HG03045 (cell line): ENCODE results near the gene CDC25C.
"Not testable (repeated sequence)": the region's sequence is repeated elsewhere in the genome, so short reads cannot be mapped to it uniquely, and the experiment has no call there.

Experiments used
- ATAC-seq: cut with Tn5 transposase; IDR thresholded peaks from one replicate; pipeline ENCODE4 v1.9.1; 2021; ENCODE audit warnings: mild to moderate bottlenecking, moderate library complexity; ENCODE audit not compliant: unreplicated experiment

Gene CDC25C

DNA sequence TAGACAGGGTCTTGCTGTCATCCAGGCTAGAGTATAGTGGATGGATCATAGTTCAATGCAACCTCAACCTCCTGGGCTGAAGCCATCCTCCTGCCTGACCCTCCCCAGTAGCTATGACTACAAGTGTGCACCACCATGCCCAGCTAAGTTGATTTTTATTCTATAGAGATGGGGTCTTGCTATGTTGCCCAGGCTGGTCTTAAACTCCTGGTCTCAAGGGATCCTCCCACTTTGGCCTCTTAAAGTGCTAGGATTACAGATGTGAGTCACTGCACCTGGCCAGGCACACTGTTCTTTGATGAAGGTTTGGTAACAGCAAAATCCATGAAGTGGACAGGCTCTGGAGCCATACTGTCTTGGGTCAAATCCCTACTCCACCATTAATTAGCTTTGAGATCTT, 50.7 kb downstream of the CDC25C start:
- no peak for ATAC-seq

DNA sequence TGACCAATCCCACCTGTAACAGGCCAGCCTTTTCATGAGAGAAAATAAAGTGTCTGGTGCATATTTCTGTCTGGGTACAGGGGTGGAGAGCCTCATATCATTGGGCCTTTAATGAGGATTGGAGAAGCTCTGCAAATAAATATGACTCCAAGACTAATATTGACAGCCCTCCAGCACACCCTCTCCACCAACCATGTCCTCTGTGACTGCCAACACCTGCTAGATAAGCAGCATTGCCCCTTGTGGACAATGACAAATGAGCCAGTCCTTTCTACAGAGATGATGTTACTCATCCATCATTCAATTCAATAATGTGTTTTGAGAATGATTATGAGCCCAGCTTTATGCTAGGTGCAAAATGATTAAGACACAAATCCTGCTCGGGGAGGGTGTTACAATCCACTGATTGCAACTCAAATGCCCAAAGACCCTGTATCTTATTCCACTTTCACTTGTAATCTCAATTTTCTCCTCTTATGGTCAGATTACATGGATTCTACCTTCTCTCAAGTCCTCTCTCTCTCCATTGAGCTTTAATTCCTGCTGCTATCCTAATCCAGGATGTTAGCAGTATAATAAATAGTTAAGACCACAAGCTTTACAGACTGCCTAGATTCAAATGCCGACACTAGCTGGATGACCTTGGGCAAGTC, 55.1 kb downstream of the CDC25C start:
- no peak for ATAC-seq

DNA sequence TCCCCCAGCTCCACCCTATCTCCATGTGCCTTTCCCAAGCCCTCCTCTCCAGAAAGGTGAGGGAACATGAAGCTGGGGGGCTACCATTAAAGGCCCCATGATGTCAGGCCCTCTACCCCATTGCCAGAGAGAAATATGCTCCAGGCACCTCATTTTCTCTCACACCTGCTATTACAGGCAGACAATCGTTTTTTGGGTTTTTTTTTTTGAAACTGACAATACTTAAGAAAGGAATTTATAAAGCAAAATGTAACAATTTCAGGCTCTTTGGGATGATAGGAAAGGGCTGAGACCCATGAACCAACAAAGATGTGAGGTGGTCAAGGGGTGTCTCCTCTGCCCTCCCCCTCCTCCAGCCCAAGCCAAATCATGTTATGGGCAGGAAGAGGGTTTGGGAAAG, 55.7 kb downstream of the CDC25C start:
- ATAC-seq = no peak

DNA sequence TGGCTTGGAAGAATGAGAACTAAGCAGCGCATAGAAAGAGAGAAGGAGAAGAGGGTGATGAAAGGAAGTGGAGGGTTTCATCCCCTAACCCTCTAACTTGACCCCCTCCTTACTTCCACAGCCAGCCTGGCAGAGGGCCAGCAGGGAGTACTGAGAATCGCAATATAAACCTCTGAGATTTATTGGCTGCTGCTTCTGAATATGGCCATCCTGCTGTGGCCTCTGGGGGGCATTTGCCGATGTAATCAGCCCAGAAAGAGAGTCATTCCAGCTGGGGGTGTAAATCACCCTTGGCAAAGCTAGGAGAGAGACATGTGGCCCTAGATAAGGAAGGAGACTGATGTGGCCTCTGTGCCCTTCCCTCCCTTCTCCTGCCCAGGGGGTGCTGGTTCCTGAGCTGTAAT, 56.2 kb downstream of the CDC25C start:
- no peak for ATAC-seq

DNA sequence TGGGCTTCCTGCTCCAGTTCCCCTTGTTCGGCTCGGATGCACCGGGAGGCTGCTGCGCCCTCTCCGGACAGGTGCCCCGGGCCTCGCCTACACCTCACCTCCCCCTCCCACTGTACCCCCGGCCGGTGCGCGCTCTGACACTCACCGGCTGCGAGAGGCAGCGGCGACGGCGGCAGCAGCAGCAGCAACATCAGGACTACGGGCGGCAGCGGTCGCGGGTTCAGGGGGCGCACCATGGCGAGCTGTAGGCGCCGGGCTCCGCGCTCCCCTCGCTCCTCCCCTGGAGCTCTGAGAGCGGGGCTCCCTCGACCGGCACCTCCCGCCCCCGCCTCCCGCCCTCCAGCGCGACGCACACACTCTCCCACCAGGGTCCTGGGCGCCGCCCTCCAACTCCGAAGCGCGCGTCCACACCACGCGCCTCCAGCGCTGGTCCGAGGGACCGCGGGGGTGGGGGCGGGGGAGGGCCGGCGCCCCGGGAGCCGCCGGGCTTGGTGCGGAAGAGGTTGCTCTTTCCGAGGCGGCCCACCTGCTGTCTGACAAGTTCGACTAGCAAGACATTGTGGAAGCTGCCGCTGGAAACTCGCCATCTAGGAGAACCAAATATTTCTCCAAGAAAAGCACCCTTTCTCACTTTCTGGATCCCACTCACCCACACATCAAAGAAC, 57.3 kb downstream of the CDC25C start, which contains the start of gene GFRA3:
GFRA3 (minus strand) TSS at position 433 of the 665 bp plus-strand sequence; CDS start at position 236, 197 bp downstream.
- ATAC-seq = no peak

DNA sequence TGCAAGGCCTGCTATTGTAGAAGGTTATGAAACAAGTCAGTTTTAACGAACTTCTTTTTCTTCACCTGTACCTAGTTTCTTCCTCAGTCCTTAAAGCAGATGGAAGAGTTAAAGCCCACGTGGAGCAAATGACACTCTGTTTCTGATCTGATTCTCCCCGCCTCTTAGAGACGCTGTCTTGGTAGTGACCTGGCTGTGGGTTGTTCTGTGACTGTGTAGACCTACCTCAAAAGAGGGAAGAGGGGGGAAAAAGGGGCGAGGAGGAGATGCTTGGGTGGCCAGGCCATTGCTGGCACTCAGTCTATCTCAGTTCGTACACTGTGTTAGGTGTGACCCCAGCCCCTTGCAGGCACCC, 57.8 kb downstream of the CDC25C start:
- no peak for ATAC-seq

DNA sequence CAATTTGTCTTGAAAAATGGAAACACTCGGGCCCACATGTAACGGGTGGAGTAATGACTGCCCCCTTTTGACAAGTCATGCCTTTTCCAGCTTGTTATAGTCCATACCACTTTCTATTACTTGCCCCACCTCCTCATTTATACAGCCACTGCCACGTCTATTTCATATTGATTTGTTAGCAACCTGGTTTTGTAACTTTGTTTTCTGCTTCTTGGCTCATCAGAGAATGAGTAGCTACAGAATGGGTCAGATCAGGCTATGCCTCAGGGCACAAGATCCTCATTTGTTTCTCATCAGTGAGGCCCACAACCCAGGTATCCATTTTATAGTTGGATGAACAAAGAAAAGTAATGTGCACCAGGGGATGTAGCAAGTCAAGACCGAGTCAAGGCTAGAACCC, 58.9 kb downstream of the CDC25C start:
- ATAC-seq = no peak

DNA sequence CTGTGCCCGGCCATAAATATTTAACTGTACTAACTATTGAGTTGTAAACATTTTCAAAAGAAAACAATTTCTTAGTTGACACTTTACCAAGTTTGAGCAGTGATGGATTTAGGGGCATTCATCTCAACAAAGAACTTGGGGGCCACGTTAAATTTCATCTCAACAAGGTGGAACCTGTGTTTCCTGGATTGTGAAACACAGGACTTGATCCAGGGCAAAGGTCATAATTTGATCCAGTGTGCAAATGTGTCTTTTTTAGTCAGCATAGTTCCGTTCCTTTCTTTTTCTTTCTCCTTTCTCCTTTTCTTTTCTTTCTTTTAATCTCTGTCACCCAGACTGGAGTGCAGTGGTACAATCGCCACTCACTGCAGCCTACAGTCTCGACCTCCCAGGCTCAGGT, 60.3 kb downstream of the CDC25C start:
- ATAC-seq = no peak

DNA sequence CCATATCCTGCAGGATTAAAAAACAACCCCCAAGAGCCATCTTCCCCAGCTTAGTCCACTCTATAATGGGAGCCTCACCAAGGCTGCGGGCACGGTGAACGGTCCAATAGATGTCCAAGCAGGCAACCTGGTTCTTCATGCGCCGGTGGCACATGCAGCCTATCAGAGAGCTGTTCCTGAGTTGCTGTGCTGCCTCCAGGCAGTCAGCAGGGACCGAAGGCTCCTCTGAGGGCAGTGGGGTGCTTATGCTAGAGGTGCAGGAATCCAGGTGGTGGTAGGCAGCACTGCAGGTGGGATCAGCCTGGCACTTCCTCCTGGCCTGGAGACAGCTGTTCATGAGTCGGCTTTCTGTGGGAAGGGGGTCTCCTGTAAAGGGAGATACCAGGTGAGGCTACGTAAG, 67.4 kb downstream of the CDC25C start:
- ATAC-seq = no peak

DNA sequence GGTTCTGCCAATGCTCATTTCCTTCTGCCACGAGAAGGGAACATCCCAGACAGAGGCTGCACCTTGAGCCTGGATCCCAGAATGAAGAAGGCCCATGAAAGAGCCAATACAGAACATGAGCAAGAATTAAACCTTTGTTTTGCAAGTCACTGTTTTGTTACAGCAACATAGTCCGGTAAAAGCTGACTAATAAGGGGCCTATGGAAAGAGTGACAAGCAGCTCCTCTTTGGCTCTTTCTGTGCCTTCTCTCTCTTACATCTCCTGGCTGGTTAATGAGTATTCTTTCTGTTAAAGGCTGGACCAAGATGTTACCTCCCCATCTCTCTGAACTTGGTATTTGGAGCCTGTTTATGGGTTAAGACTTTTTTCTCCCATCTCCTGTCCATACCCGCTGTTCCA, 68.0 kb downstream of the CDC25C start:
- ATAC-seq = no peak

DNA sequence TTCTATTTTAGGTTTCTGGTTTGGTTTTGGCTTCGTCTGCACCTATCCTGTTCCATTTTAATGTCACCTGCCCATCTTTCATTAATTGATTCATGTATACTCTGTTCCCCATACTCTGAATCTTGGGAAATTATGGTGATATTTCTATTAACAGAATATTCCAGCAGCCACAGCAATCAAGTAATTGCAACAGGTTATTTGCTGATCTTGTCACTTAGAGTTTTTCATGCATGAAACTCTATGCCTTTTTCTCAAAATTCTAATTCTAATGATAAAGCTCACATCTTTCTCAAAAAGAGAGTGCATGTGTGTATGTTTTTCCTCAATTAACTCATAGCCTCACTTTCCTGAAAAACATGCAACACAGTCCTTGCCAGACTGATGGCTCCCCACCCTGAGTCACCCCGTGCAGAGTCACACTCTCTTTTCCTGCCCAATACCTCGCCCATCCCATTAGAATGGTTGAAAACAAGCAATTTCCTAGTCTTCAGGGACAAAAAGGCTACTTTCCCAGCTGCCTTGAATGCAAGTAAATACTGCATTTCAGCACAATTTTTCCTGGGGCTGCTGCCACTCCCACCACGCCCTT, 72.8 kb downstream of the CDC25C start:
- ATAC-seq = no peak

DNA sequence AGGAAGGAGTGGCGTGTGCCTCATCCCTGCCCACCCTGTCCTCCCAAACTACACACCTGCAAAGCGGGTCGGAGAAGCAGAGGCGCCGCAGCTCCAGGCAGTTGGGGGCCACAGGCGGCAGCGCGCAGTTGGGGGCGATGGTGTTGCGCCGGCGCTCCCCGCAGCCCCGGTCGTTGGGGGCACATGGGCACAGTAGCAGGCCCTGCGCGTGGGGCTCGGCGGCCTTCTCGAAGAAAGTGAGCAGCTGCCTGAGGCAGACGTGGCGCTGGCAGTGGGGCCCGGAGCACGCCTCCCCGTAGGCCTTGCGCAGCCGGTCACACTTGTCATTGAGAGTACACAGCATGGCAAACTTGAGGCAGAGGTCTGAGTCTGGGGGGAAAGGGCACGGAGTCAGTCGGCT, 74.0 kb downstream of the CDC25C start:
- ATAC-seq = no peak

DNA sequence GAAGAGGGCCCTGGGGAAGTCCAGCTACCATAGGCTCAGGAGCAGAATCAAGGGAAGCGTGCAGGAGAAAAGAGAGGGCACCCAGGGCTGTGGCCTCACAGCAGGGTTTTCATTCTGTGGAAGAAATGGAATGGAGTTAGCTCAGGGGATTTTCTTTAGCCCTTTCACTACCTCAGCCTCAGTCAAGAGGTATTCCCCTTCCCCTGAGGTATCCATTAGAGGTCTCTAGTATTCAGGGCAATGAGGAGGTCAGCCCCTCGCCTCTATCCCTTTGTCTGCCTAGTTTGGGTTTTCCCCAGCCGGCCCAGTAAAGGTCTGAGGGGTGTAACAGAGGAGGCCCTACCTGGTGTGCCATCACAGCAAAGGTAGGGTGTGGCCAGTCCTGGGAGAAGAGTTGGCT, 78.7 kb downstream of the CDC25C start:
- no peak for ATAC-seq

DNA sequence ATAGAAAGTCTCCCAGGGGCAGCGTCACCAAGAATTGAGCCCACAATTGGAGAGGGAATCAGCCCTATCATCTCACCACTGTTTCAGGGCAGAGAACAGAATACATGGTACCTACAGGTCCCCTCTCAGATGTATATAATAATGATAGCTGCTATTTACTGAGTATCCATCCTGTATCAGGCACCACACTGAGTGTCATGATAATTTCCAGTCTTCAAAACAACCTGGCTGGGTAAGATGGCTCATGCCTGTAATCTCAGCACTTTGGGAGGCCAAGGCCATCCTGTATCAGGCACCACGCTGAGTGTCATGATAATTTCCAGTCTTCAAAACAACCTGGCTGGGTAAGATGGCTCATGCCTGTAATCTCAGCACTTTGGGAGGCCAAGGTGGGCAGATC, 83.8 kb downstream of the CDC25C start:
- not testable (repeated sequence) for ATAC-seq

DNA sequence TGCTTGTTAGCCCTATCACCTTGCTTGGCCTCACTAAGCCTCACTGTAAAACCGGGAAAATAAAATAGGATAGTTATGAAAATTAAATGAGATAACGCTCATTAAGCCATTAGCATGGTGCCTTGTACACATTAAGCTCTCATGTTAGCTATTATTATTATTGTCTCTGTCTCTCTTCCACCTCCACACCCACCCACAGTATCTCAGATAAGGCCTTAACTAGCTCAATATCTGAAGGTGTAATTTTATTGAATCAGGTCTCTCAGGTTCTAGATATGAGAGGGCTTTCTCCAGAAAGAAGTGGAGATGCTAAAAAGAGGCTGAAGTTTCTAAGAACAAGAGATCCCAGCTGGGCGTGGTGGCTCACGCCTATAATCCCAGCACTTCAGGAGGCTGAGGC, 84.8 kb downstream of the CDC25C start:
- no peak for ATAC-seq

DNA sequence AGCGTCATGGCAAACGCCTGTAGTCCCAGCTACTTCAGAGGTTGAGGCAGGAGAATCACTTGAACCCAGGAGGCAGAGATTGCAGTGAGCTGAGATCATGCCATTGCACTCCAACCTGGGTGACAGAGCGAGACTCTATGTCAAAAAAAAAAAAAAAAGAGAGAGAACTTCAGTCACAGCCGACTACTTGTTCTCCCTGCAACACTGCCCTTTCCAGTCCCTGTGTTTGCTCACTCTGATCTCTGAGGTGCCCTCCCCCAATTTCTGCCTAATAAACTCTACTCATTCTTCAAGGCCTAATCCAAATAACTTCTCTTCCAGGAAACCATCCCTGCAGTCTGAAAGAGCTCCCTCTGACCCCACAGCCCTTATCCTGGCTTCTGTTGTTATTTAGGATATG, 85.3 kb downstream of the CDC25C start:
- no peak for ATAC-seq

DNA sequence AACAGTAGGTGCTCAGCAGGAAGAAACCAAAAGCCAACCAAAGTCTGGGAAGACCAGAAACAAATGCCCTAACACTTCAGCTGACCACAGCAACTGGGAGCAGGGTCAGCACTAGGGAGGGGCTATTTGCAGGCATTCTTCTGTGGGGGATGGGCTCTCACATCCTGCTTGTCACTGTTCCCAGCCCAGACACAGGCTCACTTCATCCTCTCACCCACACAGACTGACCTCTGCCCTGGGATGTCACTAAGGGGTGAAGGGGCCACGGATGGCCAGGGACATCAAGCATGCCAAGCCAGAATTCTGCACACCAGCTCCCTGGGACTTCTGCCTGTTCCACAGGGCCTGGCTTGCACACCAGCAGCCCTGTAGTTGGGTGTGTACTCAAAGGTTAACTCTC, 85.9 kb downstream of the CDC25C start:
- no peak for ATAC-seq

DNA sequence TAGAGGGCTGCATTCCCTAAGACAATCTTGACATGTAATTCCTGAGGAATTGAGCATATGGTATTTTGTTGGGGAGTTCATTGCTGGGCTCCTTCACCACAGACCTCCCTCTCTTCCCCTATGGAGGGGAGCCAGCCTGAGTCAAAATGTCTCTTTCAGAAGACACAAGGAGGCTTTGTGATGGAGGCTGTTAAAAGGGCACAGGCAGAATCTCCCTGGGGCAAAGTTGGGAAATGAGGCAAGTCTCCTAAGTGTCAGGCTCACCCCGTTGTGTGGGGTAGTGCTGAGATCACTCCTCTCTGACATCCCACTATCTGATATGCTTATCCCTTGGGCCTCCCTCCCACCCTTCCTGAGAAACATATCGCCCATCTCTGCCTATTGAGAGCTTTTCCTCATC, 87.8 kb downstream of the CDC25C start:
- no peak for ATAC-seq

DNA sequence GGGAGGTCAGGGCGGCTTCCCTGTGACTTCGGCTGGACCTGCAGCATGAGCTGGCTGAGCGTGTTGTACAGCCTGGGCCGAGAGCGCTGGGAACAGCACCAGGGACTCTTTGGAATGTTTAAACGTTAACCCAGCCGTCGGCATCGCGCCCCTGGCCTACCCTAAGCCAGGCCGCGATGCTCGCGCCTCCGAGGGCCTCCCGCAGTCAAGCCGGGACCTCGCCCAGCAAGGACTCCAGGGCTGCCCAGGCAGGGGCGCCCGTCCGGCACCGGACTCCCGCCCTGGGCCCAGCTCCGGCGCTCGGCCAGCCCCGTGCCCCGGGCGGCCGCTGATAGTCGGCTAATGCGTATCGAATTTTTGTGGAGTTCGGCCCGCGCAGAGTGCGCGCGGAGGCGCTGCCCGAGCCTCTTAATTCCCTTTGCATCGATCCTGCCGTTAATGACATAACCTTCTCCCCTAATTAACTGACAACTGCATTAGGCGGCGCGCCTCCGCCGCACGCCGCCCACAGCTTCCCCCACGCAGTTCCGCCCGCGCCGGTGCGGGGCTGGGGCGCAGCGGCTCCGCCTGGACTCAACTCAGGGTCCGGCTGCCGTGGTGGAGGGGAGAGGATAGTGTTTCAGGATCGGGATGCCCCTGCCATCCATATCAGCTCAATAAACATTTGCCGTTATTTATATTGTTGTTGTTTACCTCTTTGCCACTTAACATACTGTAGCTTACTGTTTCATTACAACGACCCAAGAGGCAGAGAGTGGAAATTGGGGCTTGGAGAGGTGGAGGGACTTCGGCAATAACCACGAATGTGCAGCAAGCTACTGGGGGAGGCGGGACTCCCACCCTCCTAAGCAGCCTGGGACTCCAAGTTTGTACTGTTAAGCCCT, 89.7 kb downstream of the CDC25C start:
- ATAC-seq = no peak

DNA sequence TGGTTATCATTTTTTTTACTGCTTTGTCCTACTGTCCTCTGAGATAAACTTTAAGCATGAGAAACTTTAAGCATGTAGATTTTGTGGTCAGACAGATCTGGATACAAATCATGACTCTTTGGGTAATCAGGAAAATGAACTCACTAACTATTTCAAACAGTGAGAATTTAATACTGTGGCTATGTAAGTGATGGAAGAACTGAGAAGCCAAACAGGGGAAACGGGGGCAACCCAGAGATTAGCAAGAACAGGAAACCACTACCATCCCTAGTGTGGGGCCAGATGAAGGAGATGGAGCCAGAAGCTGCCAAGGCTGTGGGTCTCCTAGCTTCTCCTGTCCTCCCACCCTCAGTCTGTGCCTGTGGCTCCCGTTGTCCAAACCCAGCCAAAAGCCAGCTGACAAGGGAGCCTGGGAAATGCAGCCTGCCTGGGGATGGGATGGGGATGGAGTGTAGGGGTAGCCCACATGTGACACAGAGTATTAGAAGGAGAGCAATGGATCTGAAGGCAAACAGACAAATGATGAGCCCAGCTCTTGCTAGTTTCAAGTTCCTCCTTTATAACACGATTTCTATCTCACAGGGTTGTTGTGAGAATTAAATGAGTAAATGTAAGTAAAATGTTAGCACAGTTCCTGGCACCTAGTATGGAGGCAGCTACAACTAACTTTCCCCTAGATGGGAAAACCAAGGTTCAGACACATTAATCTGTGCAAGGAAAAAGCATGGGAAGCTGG, 90.8 kb downstream of the CDC25C start:
- ATAC-seq = no peak

DNA sequence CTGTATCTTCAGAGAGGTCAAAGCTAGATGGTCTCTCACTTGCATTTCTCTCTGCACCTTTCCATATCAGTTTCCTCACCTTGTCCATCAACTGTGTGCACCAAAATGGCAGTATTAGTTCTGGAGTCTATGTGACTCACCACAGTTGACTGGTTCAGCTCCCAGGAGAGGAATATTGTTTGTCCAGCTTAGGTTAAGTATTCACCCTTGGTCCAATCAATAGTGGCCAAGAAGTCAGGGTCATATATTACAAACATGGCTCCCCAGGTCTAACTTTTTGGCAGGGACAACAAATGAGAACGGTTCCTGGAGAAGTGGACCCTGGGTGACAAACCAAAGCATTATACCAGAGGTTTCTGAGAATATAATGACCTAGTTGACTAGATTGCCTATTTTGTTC, 93.6 kb downstream of the CDC25C start:
- no peak for ATAC-seq
